H1 (cell line): Measurements from ENCODE around the gene TGM1. TPM values are rescaled to one million over a fixed set of nuclear protein-coding genes. Genes with fewer than 3 reads are reported as not detected.

Source experiments
- CTCF ChIA-PET: fragments of 300-600 bp; sonication (Branson Sonifier 250); formaldehyde crosslinking; loops from one replicate; lab custom pipeline; 2021; ENCODE audit not compliant: partially characterized antibody; lab: Charles Lee
- POLR2A ChIA-PET: fragments of 300-600 bp; sonication (Branson Sonifier 250); formaldehyde crosslinking; loops from one replicate; lab custom pipeline; 2021; ENCODE audit warnings: inconsistent platforms; ENCODE audit not compliant: partially characterized antibody; lab: Charles Lee
- DNase-seq, 2 experiments: peaks; one replicate each; pipeline versions ENCODE4 v3.0.0 to v3.0.0-alpha.2; 2010 to 2022; ENCODE audit warnings: low spot score in 2 of 2, low read depth in 1 of 2, mixed read lengths in 1 of 2
- FAIRE-seq: peaks from 2 replicates; lab custom pipeline; 2011; peaks lifted over from hg19 to GRCh38; lab: Jason Lieb, UNC
- H2AFZ ChIP-seq: 2 replicates; pipeline ENCODE4 v1.8.1; 2012; ENCODE audit warnings: low read length, inconsistent platforms
- H2AK5ac ChIP-seq: 2 replicates; pipeline ENCODE4 v1.6.1; 2013; ENCODE audit warnings: low read depth, low read length
- H2BK120ac ChIP-seq: replicated peaks from 2 replicates; pipeline ENCODE3; 2013; ENCODE audit warnings: low read depth, low read length, inconsistent platforms
- H2BK12ac ChIP-seq: 2 replicates; pipeline ENCODE4 v1.6.1; 2013; ENCODE audit warnings: low read depth, low read length
- H2BK15ac ChIP-seq: 2 replicates; pipeline ENCODE4 v1.6.1; 2013; ENCODE audit warnings: low read length
- H2BK20ac ChIP-seq: 2 replicates; pipeline ENCODE4 v1.6.1; 2013; ENCODE audit warnings: low read length
- H2BK5ac ChIP-seq: 2 replicates; pipeline ENCODE4 v1.6.1; 2013; ENCODE audit warnings: low read depth, low read length
- H3K14ac ChIP-seq: 2 replicates; pipeline ENCODE4 v1.6.1; 2013; ENCODE audit warnings: inconsistent platforms; ENCODE audit not compliant: insufficient read length
- H3K18ac ChIP-seq: 2 replicates; pipeline ENCODE4 v1.6.1; 2013; ENCODE audit warnings: low read length; ENCODE audit errors: extremely low read depth
- H3K23ac ChIP-seq: 2 replicates; pipeline ENCODE4 v1.6.1; 2013; ENCODE audit warnings: inconsistent platforms; ENCODE audit not compliant: insufficient read length
- H3K23me2 ChIP-seq: 2 replicates; pipeline ENCODE4 v1.6.1; 2013; ENCODE audit warnings: low read depth, low read length
- H3K27ac ChIP-seq: 2 replicates; pipeline ENCODE4 v1.6.1; 2011; ENCODE audit warnings: low read depth, low read length, inconsistent platforms
- H3K27me3 ChIP-seq, 4 experiments: replicated peaks in 1 of 4; 1 replicate in 1 of 4; 2 replicates in 3 of 4; pipeline versions ENCODE4 v1.6.1 to v1.8.1; 2011 to 2013; ENCODE audit warnings: low read length in 3 of 4, mild to moderate bottlenecking in 3 of 4, inconsistent platforms in 2 of 4, mixed read lengths in 2 of 4, moderate library complexity in 1 of 4; ENCODE audit not compliant: control insufficient read depth in 3 of 4, insufficient read depth in 3 of 4; ENCODE audit errors: extremely low read depth in 1 of 4
- H3K36me3 ChIP-seq, 4 experiments: 2 replicates each; pipeline versions ENCODE4 v1.6.1 to v1.8.1; 2011 to 2013; ENCODE audit warnings: mild to moderate bottlenecking in 4 of 4, low read length in 3 of 4, moderate library complexity in 2 of 4, control low read depth in 1 of 4, inconsistent platforms in 1 of 4; ENCODE audit not compliant: insufficient read depth in 4 of 4, control insufficient read depth in 2 of 4
- H3K4ac ChIP-seq: replicated peaks from 2 replicates; pipeline ENCODE3; 2013; ENCODE audit warnings: low read length, low read depth, mixed read lengths, inconsistent platforms; ENCODE audit not compliant: insufficient read length
- H3K4me1 ChIP-seq, 4 experiments: replicated peaks in 1 of 4; 1 replicate in 1 of 4; 2 replicates in 3 of 4; pipeline versions ENCODE4 v1.6.1 to v1.8.1; 2011 to 2013; ENCODE audit warnings: low read length in 3 of 4, inconsistent platforms in 2 of 4, mixed read lengths in 1 of 4; ENCODE audit not compliant: insufficient read depth in 4 of 4, control insufficient read depth in 3 of 4
- H3K4me2 ChIP-seq, 2 experiments: 2 replicates each; pipeline versions ENCODE4 v1.6.1 to v1.8.1; 2011 to 2013; ENCODE audit warnings: low read depth in 2 of 2, low read length in 2 of 2, control low read depth in 1 of 2, inconsistent platforms in 1 of 2, mild to moderate bottlenecking in 1 of 2; ENCODE audit not compliant: insufficient read depth in 1 of 2
- H3K4me3 ChIP-seq, 4 experiments: fragments of 200-600, 300-600 bp in 1 of 4; sonication (generic), shearing (Covaris generic), sonication (Bioruptor Twin) in 1 of 4; 2 replicates each; pipeline versions ENCODE4 v1.5.1 to v1.8.1; 2011 to 2016; ENCODE audit warnings: low read length in 4 of 4, low read depth in 3 of 4, control low read depth in 2 of 4, inconsistent platforms in 2 of 4, mild to moderate bottlenecking in 2 of 4, mixed read lengths in 1 of 4, moderate library complexity in 1 of 4; ENCODE audit not compliant: insufficient read depth in 2 of 4; ENCODE audit errors: extremely low read depth in 1 of 4
- H3K56ac ChIP-seq: replicated peaks from 2 replicates; pipeline ENCODE3; 2013; ENCODE audit warnings: low read depth, mild to moderate bottlenecking, mixed read lengths, low read length, inconsistent platforms; ENCODE audit not compliant: insufficient read length
- H3K79me1 ChIP-seq: 2 replicates; pipeline ENCODE4 v1.6.1; 2013; ENCODE audit warnings: low read depth, low read length, control low read depth
- H3K79me2 ChIP-seq, 2 experiments: 2 replicates each; pipeline versions ENCODE4 v1.6.1 to v1.8.1; 2012 to 2013; ENCODE audit warnings: low read length in 2 of 2, mild to moderate bottlenecking in 2 of 2, inconsistent platforms in 1 of 2; ENCODE audit not compliant: insufficient read depth in 2 of 2, control insufficient read depth in 1 of 2
- H3K9ac ChIP-seq, 4 experiments: replicated peaks in 1 of 4; 1 replicate in 1 of 4; 2 replicates in 3 of 4; pipeline versions ENCODE4 v1.6.1 to v1.8.1; 2011 to 2013; ENCODE audit warnings: low read depth in 3 of 4, low read length in 3 of 4, control low read depth in 2 of 4, mild to moderate bottlenecking in 2 of 4, moderate library complexity in 2 of 4, inconsistent platforms in 1 of 4; ENCODE audit errors: extremely low read depth in 1 of 4
- H3K9me3 ChIP-seq, 2 experiments: 2 replicates each; pipeline versions ENCODE4 v1.6.1 to v1.8.1; 2012 to 2013; ENCODE audit warnings: mild to moderate bottlenecking in 2 of 2, moderate library complexity in 2 of 2, control low read depth in 1 of 2, inconsistent platforms in 1 of 2, low read depth in 1 of 2, low read length in 1 of 2, mixed read lengths in 1 of 2; ENCODE audit not compliant: insufficient read depth in 2 of 2
- H4K20me1 ChIP-seq, 2 experiments: replicated peaks in 1 of 2; 2 replicates each; pipeline versions ENCODE3 to v1.8.1; 2011 to 2013; ENCODE audit warnings: inconsistent platforms in 2 of 2, low read length in 2 of 2, mild to moderate bottlenecking in 1 of 2; ENCODE audit not compliant: insufficient read depth in 2 of 2, control insufficient read depth in 1 of 2
- H4K5ac ChIP-seq: 2 replicates; pipeline ENCODE4 v1.6.1; 2013; ENCODE audit warnings: low read length, low read depth, mixed read lengths, inconsistent platforms; ENCODE audit not compliant: insufficient read length
- H4K8ac ChIP-seq: 2 replicates; pipeline ENCODE4 v1.8.0; 2013; ENCODE audit warnings: mild to moderate bottlenecking, moderate library complexity, low read length, inconsistent platforms; ENCODE audit not compliant: insufficient read depth; ENCODE audit errors: extremely low read depth
- H4K91ac ChIP-seq: replicated peaks from 2 replicates; pipeline ENCODE3; 2013; ENCODE audit warnings: low read length, mixed read lengths, inconsistent platforms; ENCODE audit not compliant: insufficient read length
- BACH1 ChIP-seq: IDR thresholded peaks from 2 replicates; pipeline ENCODE4 v1.6.1; 2012; ENCODE audit warnings: low read length, improper control_type of control experiment
- E2F6 ChIP-seq: IDR thresholded peaks from 2 replicates; pipeline ENCODE4 v1.6.1; 2012; ENCODE audit warnings: inconsistent platforms
- EGR1 ChIP-seq: IDR thresholded peaks from 2 replicates; pipeline ENCODE4 v1.6.1; 2011; ENCODE audit warnings: low read depth, low read length, borderline replicate concordance
- KDM1A ChIP-seq: fragments of 200-600, 300-600 bp; sonication (generic); IDR thresholded peaks from 2 replicates; pipeline ENCODE4 v1.7.1; 2016; ENCODE audit warnings: mild to moderate bottlenecking, low read length, borderline replicate concordance
- KDM4A ChIP-seq: IDR thresholded peaks from one replicate; pipeline ENCODE4 v1.7.1; 2012; ENCODE audit warnings: low read depth, mild to moderate bottlenecking, moderate library complexity, low read length, inconsistent platforms; ENCODE audit not compliant: severe bottlenecking
- KDM5A ChIP-seq: fragments of 200-600 bp; IDR thresholded peaks from 2 replicates; pipeline ENCODE4 v1.7.1; 2012; ENCODE audit warnings: mild to moderate bottlenecking, low read length, inconsistent platforms, mixed read lengths
- SP1 ChIP-seq: IDR thresholded peaks from 2 replicates; pipeline ENCODE4 v1.6.1; 2011; ENCODE audit warnings: low read depth, low read length
- SP2 ChIP-seq: IDR thresholded peaks from 2 replicates; pipeline ENCODE4 v1.6.1; 2012; ENCODE audit warnings: mild to moderate bottlenecking, low read length, inconsistent platforms
- TBP ChIP-seq: IDR thresholded peaks from 2 replicates; pipeline ENCODE4 v1.6.1; 2011; ENCODE audit warnings: low read depth, low read length, improper control_type of control experiment
- WGBS, 2 experiments: shearing (Covaris generic) in 1 of 2; methylation state at CpG; one replicate each; pipeline versions ENCODE4 v1.1.6 to v1.1.7; 2013 to 2015; ENCODE audit warnings: low lambda C conversion rate in 2 of 2, mixed read lengths in 2 of 2, inconsistent platforms in 1 of 2, low coverage in 1 of 2, missing lambda C conversion rate in 1 of 2; ENCODE audit not compliant: insufficient replicate concordance in 2 of 2, insufficient coverage in 1 of 2, insufficient read length in 1 of 2; ENCODE audit errors: extremely low coverage in 1 of 2, missing lambda C conversion rate in 1 of 2; 5-methylcytosine and 5-hydroxymethylcytosine counted together
- polyA plus RNA-seq, 7 experiments: library from polyadenylated mRNA; depleted of rRNA in 3 of 7; stranded (reverse) in 5 of 7; unstranded in 2 of 7; fragments of >200 nt in 5 of 7; fragments of 200-250 nt in 2 of 7; gene quantifications; 1 replicate in 5 of 7; 2 replicates in 1 of 7; 4 replicates in 1 of 7; pipeline versions ENCODE4 v1.2.1 to v1.2.3, GENCODE V29; 2011 to 2013; ENCODE audit warnings: missing spikeins in 2 of 7, mixed read lengths in 2 of 7
- total RNA-seq: library from RNA; stranded (reverse); fragmentation: NEBNext Ultra II Directional; extraction: Animal tissue kit (Norgen Biotek cat#: 25700); gene quantifications from 2 replicates; pipeline ENCODE4 v1.2.1, GENCODE V29; 2021

The TGM1 gene
- total and polyA plus RNA-seq, 2 of the 8 experiments (the other 6 are each of a cell fraction or from before 2014, with no cell fraction given), result 1.8 to 2.2 TPM

DNA sequence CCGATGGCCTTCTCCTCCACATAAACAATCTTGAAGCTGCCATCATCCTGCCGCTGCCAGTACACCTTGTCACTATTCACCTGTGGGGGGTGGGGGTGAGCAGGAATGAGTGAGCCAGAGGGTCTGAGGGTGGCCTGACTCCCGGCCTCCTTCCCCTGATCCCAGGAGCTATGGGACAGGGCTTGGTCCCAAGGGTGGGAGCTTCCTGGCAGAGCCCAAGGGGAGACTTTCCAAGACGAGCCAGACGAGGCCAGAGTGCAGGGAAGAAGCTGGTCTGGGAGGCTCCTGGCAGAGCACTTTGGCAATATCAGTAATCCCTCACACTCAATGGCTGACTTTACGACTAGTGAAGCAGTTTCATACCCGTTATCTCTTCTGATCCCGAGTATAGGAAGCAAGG lies 7.5 kb downstream of the TGM1 start:
- Histone ChIP-seq H3K36me3 (no peaks in the 10 kb centered on the region), H3K27me3 (no peaks in the 10 kb centered on the region; a peak in 1 of 7 replicates), H2BK20ac (no peak overlapping the region), H4K5ac (no peak overlapping the region), H3K4me1 (no peaks in the 10 kb centered on the region; a peak in 1 of 7 replicates)
- CTCF ChIA-PET, result interaction anchor here (0.6 to 6.0 kb wide), 6 partner anchors 9 to 145 kb away, joined by 3 to 63 read pairs (median 3); partner anchors contain the start of genes CIDEB, DHRS1 and NOP9
- DNase-seq (no peak), FAIRE-seq (no peak)
- no peak for TF ChIP-seq KDM4A
- TF ChIP-seq E2F6, result no peak
- TF ChIP-seq SP1, result no peak
- no peak for TF ChIP-seq TBP
- no peak for TF ChIP-seq KDM1A
- no peak for TF ChIP-seq EGR1
- no peak for TF ChIP-seq SP2
- TF ChIP-seq BACH1, result no peak
- no peak for TF ChIP-seq KDM5A
- TF ChIP-seq, all 59 proteins: peak for 0
- H2AFZ ChIP-seq, result no peak overlapping the region
- no peak overlapping the region for H3K4me3 ChIP-seq
- H3K14ac ChIP-seq, result no peak overlapping the region
- POLR2A ChIA-PET, result interaction anchor here (0.8 kb wide), 1 partner anchor 16 kb away, joined by 3 read pairs; the partner anchor contains the start of gene RABGGTA
- H4K8ac ChIP-seq, result no peak overlapping the region
- H2BK120ac ChIP-seq, result no peak overlapping the region
- no peaks in the 10 kb centered on the region for H3K9me3 ChIP-seq
- no peak overlapping the region for H3K4me2 ChIP-seq
- H2BK5ac ChIP-seq, result no peak overlapping the region
- no peak overlapping the region for H3K27ac ChIP-seq
- no peak overlapping the region for H2BK12ac ChIP-seq
- H2BK15ac ChIP-seq, result no peak overlapping the region
- no peak overlapping the region for H3K56ac ChIP-seq
- no peak overlapping the region for H3K9ac ChIP-seq
- H2AK5ac ChIP-seq, result no peak overlapping the region
- no peak overlapping the region for H3K23ac ChIP-seq
- H3K18ac ChIP-seq, result no peak overlapping the region
- H3K23me2 ChIP-seq, result no peaks in the 10 kb centered on the region
- no peaks in the 10 kb centered on the region for H3K79me1 ChIP-seq
- WGBS, 2 experiments, result 85% methylated on average over 8 of the region's 8 CpGs; no CpG with 5 or more reads in 1 of the 2 experiments
- H4K20me1 ChIP-seq, result peaks cover 0 to 2% of the 10 kb centered on the region in 2 experiments
- H3K4ac ChIP-seq, result no peak overlapping the region
- no peak overlapping the region for H4K91ac ChIP-seq
- H3K79me2 ChIP-seq, result no peaks in the 10 kb centered on the region
